HK-2 (cell line): ENCODE measurements around the gene JUND.
A peak's percentile ranks its signal among the peaks of the same experiment; 100 is the strongest.

ENCODE experiments used
- DNase-seq: peaks from one replicate; pipeline ENCODE4 v3.0.0-alpha.2; 2018; ENCODE audit not compliant: unreplicated experiment

JUND gene

DNA sequence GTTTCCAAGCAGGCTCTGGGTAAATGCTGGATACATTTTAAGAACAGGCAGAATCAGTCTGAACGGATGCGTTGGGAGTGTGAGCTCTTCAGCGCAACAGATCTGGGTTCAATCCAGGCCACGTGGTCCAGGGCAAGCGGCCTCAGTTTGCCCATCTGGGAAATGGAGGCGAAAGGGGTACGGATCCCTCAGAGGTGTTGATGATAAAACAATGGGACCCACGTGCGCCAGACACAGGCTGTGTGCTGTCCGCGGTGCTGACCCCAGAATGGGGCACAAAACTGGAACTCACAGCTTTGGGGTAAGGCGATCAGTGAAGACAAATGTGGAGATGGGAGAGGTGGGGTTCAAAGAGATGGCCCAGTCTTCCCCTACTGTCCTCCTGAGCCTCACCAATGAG is 42.1 kb downstream of the JUND start:
- no peak for DNase-seq

DNA sequence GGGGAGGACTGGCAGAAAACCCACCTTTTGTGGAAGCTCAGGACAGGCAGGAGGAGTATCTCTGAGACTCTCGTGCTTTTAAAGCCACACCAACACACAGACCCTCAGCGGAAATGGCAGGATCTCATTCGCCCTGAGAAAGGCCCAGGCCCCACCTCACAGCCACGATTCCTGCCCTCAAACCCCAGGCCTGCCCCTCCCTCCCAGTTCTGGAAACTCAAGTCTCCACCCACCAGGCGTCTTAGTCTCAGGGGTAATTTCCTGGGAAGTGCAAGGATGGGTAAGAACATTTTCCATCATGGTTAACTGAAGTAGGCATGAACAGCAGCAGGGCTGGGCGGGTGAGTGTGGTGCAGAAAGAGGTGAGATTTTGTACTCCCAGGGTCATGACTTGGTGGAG is 47.2 kb downstream of the JUND start:
- DNase-seq: no peak

DNA sequence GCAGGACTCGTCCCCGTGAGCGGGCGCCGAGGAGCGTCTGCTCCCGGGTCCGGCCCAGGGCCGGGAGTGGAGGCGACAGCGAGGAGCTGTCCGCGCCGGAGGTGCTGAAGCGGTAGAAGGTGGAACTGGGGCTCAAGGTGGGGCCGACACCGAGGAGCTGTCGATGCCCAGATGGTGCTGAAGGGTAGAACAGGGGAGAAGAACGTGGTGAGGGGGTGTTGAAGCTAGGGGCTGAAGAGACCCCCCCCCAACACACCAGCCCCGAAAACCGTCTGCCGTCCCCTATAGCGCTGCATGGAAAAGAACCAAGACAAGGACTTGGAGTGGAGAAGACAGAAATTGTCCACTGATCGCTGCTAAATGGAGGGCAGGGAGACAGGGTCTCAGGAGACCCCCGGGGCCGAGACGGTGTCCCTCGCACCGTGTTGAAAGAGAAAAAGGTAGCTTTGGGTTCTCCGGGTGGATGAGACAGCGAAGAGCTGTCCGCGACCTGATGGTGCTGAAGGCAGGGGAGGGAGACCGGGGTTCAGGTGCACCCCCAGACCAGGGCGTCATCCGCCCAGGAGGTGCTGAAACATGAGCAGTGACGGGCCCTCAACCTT is 48.1 kb downstream of the JUND start:
- DNase-seq: peak; percentile 75

DNA sequence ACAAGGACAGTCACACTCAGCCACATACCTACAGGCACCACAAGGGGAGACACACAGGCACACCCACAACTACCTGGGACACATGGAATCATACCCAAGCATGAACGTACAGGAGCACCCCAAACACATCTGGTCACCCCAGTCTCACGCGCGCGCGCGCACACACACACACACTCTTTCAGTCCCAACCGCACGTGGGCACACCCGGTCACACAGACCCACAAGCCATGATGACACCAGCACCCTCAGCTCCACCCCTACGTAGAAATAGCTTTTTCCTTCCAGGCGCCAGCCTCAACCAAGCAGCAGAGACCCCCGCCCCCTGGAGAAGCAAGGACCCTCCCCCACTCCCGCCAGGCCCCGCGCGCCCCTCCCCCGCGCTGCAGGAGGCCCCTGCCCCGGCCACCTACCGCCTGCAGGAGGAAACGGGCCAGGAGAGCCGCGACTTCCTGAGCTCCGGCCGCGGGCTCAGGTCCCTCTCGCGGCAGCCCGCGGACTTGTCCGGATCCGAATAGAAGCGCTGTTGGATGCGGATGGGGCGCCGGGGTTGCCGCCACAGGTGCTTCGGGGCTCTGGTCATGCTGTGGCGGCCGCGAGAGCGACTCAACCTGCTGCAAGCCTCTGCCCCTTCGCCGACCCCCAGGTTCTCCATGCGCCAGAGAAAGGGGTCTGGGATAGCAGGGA is 48.7 kb downstream of the JUND start:
- no peak for DNase-seq

DNA sequence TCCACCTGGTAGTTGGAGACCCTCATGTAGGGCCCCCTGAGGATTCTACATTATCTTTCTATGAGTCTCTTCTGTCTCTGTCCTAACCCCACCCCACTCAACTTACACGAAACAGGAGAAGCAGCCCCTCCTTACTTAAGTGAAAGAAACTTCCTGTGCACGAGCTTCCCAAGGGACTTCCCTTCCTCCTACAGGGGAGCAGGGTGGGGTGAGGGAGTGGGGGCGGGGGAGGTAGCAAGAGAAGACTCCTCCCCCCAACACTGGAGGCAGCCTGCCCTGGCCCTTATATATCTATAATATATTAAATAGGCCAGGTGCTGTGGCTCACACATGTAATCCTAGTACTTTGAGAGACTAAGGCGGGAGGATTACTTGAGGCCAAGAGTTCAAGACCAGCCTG is 49.6 kb downstream of the JUND start:
- no peak for DNase-seq

DNA sequence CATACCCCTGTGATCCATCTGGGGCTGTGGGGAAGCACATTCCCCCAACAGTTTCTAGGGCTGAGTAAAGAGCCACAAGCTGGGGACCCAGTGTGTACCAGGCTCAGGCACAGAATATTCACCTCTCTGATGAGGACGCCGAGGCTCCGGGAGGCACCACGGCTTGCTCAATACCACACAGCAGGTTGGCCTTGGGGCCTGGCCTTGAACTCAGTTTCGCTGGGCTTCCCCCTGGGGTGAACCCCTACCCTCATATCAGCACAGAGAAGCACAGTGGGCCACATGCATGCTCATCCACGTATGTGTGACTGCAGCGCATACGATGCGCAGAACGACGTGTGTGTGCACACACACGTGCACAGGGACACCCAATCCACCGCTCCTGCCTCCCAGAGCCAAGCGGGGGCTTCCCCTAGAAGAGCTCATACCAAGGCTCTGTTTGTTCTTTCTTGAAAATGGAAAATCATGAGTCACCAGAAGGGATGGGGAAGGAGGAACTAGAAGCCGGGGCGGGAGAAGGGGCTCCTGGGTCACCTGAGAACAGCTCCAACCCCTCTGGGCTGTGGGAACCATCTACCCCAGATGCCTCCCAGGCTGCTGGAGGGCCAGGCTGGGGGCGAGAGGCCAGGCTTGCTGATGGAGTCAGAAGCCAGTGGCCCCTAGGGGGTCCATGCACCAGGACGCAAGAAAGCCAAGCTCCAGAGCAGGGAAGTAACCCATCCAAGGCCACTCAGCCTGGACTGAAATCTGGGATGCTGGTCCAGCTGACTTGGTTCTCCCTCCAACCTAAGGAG is 50.3 kb downstream of the JUND start:
- DNase-seq: no peak

DNA sequence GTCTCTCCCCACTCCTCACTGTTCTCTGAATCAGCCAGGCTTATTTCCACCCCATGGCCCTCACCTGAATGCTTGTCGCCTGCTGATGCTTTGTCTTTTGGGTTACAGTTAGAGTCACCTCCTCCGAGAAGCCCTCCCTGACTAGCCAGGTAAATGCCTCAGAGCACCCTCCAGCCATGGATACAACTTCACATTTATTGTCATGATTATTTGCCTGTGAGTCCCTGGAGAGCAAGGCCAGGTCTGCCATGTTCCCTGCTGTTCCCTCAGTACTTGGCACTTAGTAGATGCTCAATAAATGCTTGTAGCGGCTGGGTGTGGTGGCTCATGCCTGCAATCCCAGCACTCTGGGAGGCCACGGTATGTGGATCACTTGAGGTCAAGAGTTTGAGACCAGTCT is 51.5 kb downstream of the JUND start:
- DNase-seq: no peak
